NCI-H2227 (cell line): Measurements from ENCODE around the gene C9orf50.
A peak's percentile ranks its signal among the peaks of the same experiment; 100 is the strongest.
"Not testable (repeated sequence)": the region's sequence is repeated elsewhere in the genome, so short reads cannot be mapped to it uniquely, and the experiment has no call there.

Experiments
- DNase-seq: peaks from one replicate; lab custom pipeline; 2025; ENCODE audit not compliant: unreplicated experiment; lab: John Stamatoyannopoulos, UW

Gene C9orf50

DNA sequence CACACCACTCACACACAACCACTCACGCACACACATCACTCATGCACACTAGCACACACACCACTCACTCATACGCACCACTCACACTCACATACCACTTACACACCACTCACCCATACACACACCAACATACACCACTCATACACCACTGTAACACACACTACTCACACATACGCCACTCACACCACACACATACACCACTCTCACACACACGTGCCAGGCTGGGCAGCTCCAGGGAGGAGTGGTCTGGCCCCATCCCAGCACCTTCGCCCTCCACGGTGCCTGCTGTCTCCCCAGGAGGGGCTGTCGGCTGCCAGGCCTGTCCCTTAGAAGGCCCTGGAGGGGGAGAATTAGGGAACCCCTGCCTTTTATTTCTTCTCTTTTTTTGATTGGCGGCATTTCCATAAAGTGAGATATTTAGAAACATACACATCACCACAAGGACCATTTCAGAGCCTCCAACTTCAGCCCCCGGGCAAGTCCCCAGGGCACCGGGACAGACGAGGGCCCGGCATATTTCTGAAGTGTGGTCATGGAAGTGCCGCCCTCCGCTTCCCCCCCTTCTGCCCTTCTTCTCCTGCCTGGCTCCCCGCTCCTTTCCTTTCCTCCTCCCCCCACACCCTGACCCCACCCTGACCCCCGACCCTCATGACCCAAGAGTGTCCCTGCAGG is 27.3 kb upstream of the C9orf50 start:
- no peak for DNase-seq

DNA sequence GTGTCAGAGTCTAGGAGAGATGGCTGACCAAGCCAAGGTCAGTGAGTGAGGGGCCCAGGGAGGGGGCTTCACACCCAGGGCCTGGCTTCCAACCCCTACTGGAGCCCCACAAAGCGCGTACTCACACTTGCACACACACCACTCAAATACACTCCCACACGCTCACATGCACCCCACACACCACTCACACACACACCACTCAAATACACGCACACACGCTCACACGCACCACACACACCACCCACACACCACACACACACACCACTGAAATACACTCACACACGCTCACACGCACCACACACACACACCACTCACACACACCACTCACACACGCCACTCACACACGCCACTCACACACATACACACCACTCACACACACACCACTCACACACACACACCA is 26.7 kb upstream of the C9orf50 start:
- no peak for DNase-seq

DNA sequence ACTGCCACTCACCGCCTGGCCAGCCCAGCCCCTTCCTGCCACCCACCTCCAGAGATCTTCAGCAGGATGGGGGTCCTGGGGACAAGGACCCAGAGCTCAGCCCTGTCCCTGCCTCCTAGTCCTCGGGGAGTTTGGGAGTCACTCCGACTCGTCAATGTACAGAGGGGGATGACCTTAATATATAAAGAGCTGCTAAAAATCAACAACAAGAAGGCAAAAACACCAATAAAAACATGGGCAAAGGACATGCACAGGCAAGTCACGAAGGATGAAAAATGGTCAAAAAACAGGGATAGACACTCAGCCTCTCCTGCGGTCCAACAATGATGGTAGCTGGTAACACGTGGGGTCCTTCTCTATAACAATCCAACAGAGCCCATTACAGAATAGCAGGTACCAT is 25.8 kb upstream of the C9orf50 start:
- no peak for DNase-seq

DNA sequence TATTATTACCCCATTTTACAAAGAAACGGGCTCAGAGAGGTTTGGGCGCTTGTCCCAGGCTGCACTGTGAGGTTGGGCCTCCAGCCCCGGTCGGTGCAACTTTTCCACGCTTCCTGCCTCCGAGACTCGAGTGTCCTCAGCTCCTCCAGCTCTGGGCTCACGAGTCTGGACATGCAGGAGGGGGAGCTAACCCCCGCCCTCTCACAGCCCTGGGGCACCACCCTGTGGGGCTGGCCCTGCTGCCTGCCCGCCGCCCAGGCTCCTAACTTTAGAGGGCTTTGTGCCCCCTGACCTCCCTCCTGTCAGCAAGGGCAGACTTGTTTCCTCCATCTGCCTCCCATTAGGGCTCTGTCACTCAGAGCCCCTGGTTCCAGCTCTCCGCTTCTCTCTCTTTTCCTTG is 25.4 kb upstream of the C9orf50 start:
- no peak for DNase-seq

DNA sequence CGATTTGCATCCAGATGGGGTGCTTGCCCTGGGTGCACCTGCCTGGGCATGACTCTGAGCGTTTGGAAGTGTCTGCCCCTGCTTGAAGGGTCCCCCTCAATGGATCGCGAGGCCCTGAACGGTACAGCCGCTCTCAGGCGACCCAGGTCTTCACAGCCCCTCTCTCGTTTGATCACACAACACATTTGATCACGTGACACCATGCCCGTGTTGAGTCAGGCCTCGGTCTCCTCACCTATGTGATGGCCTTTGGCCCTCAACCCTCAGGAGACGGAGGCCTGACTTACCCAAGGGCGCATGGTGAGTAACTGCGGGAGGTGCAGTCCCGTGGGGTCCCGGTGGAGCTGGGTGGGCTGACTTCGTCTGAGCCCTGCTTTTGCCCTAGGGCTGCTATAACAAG is 24.0 kb upstream of the C9orf50 start:
- no peak for DNase-seq

DNA sequence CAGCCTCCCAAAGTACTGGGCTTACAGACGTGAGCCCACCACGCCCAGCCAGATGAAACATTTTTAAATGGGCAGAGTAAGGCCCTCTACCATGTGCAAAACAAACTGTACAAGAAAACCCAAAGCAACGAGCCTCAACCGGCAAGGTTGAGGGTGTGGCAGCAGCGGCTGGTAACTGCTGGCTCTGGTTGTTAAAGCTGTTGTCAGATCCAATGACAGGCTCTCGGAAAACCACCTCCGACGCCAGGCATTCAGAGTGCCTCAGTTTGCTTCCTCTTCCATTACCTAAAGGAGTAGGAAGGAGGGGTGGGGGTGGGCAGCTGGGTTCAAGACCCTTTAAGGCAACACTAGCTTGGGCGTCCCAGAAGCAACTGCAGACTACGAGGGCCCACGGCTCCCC is 23.5 kb upstream of the C9orf50 start:
- no peak for DNase-seq

DNA sequence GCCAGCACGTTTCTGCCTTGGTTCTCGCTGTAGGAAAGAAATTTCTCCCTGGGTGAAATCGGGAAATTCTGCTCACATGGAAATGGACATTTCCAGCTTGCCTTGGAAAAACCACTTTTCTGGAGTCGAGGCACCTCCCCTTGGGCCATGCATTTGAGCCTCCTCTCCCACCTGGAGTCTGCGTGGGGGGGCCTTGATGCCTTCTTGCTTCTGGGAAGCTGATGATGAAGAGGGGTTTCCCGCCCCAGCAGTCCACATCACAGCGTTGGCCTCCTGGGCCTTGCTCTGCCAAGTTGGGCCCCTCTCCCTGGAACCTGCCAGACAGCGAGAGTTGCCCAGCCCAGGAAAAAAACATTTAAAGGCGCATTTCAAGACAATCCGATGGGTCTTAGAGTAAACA is 22.8 kb upstream of the C9orf50 start:
- no peak for DNase-seq

DNA sequence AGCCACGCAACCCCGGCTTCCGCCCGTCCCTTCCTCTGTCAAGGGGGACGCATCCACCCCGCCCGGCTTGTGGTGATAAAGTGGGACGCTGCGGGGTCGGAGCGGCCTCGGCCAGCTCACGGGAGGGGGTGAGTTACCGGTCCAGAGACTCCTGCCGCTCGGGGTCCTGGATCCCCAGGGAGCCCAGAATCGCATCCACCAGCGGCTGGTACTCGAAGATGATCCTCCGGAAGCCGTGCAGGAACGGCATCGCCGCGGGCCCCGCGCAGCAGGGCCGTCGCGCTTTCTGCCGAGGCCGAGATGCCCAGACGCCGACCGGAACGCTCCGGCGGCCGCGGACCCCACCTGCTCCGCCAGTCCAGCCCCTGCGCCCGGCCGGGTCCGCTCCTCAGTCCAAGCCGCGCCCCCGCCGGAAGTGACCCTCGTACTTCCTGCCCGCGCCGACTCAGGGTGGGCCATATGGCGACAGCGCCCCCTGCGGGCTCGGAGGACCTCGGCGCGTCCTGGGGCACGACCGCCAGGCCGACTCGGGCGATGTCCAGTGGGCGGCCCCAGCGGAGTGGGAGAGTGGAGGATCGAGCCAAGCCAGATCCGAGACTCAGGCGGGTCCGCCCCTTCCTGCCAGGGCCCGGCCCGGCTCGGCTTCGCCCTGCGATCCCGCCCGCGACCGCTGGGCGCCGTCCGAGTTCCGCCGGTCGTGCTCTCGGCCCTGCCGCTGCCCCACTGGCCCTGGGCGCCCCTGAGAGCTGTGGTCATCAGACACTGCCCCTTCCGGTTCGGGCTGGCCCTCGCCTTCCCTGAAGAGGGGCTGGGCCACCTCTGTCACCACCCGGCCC is 21.1 kb upstream of the C9orf50 start, which contains the start of gene ASB6:
ASB6 (minus strand) TSS at position 402 of the 836 bp plus-strand sequence; CDS start at position 250, 152 bp downstream.
- DNase-seq = peak; percentile 95

DNA sequence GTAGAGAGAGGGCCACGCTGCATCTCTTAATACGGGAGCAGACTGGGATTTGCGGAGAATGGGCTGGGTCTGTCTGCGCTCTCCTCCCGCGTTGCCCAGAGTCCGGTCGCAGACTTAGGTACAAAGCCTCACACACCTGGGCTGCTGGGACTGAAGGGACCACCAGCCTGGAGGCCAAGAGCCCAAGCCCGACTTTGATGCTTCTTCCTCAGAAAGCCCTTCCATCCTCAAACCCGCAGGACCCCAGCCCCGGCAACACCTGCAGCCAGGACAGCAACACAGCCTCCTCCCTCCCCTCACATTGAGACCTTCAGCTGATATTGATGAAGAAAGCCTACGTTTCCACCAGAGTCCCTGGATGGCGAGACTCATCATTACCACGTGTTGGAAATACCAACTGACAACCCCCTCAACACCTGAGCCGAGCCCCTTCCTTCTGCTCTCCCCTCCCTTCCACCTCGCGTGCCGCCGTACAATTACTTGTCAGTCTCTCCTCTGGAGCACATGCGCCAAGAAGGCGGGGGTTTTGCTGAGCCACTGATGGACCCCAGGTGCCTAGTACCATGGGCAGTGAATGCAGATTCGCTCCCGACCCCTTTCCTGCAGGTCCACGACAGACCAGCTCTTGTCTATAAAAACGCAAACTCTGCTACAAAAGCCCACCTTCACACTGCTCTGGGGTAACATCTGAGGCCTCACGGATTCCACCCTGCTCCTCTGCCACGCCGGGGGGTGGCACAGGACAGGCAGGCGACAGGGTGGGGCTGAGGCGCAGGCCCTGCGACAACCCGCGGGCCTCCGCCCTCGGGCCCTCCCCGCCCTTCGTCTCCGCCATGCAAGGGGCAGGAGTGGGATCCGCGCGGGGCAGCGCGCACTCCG is 20.2 kb upstream of the C9orf50 start:
- DNase-seq = peak; percentile 20

DNA sequence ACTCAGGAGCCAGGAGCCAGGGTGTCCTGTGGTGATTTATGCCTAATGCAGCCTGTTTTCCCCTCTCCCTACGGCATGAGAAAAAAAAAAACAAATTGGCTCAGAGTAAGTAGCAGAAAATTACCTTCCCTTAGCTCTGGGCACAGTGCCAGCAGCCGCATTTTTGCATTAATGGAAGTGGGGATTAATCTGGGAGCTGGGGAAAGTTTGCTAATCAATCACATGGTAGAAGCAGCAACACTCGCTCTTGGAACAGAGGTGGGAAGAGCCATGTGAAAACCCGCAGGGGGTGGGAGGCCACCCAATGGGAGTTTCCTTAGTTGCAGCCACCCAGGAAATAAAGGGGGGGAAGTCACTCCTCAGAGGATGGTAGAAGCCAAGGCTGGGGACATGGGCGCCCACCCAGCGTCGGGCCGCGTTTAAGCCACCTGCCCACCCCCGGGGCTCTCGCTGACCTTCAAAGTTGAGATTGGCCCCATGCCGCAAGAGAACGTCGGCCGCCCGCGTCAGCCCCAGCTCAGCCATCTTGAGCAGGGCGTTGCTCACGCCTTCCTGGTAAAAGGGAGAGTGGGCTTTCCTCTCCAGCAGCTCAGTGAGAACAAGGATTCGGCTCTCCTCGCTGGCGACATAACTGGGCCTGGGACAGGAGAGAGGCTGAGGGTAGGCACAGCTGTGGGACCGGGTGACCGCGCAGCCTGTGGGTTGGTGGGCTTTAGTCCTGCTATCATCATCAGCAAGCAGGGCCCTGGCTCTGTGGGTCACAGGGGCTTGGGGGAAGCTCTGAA is 19.4 kb upstream of the C9orf50 start:
- peak; percentile 90 for DNase-seq

DNA sequence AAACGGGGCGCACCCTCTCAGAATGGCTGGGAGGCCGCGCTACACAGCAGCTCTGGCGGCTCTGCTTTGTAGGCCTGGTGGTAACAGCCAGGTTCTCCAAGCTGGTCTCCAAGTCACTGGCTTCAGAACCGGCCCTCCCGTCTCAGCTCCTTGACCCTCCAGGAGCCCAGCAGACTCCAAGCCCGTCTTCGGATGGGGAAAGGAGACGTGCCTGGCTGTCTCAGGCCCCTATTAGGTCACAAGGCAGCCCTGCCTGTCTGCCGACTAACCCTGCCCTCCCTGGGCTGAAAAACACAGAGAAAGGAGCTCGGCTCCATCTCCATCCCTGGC is 18.8 kb upstream of the C9orf50 start:
- no peak for DNase-seq

DNA sequence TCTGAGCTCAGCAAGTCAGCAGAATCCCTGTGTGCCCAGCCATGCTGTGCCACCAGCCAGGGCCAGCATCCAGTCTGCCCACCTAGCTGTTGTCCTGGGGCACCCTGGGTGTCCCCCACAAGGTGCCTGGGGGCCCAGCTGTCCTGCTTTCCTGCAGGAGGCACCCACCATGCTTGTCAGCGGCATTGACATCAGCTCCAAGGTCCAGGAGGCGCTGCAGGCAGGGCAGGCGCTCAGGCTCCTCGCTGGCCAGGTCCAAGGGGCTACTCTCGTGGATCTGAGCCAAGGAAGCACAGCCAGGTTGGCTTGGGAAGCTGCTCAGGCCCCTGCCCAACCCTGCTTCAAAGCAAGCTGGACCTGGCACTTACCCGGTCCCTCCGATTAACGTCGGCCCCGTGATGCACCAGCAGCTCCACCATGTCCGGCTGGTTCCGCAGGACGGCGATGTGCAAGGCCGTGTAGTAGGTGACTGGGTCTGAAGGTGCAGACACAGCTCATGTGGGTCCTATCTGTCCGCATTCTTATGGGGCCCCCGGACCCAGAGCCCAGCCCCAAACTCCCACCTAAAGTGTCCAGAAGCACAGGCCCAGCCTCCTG is 18.2 kb upstream of the C9orf50 start:
- no peak for DNase-seq

DNA sequence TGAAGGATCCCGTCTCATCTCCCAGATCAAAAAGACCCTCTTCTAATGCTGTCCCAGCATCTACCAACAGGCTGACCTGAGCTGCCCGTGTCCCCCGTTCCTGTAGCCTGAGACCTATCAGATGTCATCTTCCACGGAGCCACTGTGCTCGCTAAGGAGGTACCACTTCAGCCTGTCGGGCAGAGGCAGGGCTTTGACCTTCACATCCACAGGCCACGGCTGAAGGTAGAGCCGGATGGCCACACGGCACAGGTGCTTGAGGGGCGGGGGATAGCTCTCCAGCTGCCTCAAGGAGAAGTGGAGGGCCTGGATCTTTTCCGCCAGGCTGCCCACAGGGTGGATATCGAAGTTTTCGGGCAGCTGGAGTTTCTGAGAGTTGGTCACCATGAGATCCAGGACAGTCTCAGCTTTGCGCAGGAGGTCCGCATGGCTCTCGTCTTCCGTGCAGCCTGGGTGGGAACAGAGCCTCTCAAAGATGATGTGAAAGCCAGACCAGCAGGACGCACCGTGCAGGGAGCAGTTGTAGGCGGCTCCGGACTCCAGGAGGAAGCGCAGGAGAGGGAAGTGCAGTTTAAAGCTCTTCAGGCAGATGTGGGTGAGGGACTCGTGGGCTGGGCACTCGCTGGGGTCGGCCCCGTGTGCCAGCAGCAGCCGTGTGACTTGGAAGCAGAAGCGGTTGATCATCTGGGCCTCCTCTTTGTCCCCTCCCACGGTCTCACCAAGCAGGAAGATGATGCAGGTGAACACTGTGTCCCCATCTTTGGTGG is 17.0 kb upstream of the C9orf50 start:
- no peak for DNase-seq

DNA sequence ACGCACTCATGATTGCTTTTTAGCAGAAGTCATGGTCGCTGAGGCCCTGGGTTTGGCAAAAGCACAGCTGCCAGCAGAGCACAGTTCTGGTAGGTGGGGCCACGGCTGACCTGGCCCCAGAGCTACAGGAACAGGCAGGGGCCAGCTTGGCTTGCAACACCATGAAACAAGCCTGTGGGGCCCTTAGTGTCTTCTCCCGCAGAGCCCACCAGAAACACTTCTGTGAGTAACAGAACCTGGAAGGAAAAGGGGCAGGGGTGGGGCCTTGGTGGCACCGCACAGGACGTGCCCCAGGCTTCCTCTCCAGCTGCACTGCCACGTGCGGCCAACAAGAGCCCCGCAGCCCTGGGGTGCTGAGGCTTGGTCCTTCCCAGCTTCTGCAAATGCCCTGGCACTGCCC is 16.2 kb upstream of the C9orf50 start:
- no peak for DNase-seq

DNA sequence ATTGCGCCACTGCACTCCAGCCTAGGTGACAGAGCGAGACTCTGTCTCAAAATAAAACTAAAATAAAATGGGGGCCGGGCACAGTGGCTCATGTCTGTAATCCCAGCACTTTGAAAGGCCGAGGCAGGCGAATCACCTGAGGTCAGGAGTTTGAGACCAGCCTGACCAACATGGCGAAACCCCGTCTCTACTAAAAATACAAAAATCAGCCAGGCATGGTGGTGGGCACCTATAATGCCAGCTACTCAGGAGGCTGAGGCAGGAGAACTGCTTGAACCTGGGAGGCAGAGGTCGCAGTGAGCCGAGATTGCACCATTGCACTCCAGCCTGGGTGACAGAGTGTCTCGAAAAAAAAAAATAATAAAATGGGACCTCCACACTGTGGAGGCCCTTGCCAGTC is 15.4 kb upstream of the C9orf50 start:
- DNase-seq = not testable (repeated sequence)

DNA sequence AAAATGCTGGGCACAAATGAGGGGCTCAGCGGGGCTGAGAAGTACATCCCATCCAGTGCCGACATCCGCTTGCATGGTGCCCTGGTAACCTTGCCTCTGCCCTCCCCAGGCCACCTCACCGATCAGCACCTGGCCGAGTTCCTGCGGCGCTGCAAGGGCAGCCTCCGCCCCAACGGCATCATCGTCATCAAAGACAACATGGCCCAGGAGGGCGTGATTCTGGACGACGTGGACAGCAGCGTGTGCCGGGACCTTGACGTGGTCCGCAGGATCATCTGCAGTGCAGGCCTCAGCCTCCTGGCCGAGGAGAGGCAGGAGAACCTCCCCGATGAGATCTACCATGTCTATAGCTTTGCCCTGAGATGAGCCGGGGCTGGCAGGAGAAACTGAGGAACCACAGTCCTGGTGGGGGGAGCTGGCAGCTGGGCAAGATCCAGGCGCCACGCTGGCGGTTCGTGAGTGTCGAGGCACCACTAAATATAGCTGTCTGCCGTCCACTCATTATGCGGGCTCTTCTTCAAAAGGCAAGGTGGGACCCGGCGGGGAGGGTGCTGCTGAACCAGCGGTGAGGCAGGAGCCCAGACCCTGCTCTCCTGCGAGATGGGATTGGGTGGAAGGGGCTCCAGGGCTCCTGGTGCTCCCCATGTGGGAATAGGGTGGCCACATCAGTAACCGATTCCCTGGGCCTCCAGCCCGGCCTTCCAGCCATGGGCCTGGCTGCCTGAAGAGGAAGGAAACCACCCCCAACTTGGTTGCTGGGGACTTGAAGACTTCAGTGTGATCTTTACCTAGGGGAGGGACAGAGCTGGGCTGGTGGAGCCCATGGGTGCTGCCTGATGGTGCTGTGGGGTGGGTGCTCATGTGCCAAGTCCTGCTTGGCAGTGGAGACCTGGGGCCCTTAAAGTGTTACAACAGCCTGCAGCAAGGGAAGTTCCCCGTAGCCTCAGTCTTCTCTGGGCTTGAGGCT is 14.5 kb upstream of the C9orf50 start:
- no peak for DNase-seq

DNA sequence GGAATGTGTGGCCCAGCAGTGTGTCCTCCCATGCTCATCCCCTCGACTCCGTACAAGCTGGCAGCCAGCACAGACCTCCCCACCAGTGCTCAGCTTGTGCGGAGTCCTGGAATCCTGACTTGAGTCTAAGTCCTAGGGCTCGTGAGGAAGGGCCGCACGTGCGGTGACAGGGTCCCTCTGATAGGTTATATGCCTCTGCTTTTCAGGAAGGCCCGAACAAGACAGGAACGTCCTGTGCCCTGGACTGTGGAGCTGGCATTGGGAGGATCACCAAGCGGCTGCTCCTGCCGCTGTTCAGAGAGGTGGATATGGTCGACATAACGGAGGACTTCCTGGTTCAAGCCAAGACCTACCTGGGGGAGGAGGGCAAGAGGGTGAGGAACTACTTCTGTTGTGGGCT is 12.9 kb upstream of the C9orf50 start:
- DNase-seq = no peak

DNA sequence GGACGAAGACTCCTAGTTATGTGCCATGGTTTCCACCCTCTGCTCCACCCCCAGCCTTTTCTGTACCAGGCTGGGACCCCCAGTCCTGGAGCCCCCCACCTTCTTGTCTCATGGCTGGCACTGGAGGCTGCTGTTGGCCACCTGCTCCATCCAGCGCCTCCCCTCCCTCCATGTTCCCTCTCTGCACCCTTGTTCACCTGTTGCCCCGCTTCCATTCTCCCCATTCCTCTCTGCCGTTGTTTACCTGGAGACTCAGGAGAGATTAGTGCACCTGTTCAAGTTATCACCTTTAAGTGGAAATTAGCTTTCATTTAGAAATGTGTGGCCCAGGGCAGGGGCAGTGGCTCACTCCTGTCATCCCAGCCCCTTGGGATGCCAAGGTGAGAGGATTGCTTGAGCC is 12.3 kb upstream of the C9orf50 start:
- DNase-seq = no peak

DNA sequence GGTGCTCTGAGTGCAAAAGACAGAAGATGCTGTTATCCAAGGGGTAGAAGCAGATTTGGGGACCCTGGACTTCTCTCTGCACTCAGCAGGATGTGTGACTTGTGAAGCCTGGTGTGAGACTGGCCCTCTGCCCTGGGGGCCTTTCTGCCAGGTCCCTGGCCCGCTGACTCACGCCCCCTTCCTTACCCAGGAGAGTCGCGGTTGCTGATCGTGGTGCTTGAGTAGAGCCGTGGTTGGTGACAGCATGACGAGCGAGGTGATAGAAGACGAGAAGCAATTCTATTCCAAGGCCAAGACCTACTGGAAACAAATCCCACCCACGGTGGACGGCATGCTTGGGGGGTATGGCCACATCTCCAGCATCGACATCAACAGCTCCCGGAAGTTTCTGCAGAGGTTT is 11.6 kb upstream of the C9orf50 start:
- no peak for DNase-seq
